Smooth muscle cell (in vitro differentiated cells): Measurements from ENCODE around the gene RENBP. TPM values are rescaled to one million over a fixed set of nuclear protein-coding genes. Genes with fewer than 3 reads are reported as not detected.

Experiments
- DNase-seq: peaks from one replicate; lab custom pipeline; 2025; ENCODE audit not compliant: unreplicated experiment; lab: John Stamatoyannopoulos, UW
- H2AFZ ChIP-seq: fragments of 200-600 bp; sonication (generic); 2 replicates; pipeline ENCODE4 v1.6.0; 2016; ENCODE audit warnings: antibody characterized with exemption, low read depth, mild to moderate bottlenecking
- H3F3A ChIP-seq: fragments of 200-600 bp; sonication (generic); 2 replicates; pipeline ENCODE4 v1.6.0; 2017; ENCODE audit warnings: antibody characterized with exemption, low read depth
- H3K27ac ChIP-seq: fragments of 200-600 bp; sonication (generic); 2 replicates; pipeline ENCODE4 v1.5.1; 2016; ENCODE audit warnings: low read depth, mild to moderate bottlenecking
- H3K27me3 ChIP-seq: fragments of 200-600 bp; sonication (generic); 2 replicates; pipeline ENCODE4 v1.6.1; 2016; ENCODE audit warnings: low read depth, mild to moderate bottlenecking
- H3K36me3 ChIP-seq: fragments of 200-600 bp; sonication (generic); 2 replicates; pipeline ENCODE4 v1.5.1; 2016; ENCODE audit warnings: low read depth
- H3K4me1 ChIP-seq: fragments of 200-600 bp; sonication (generic); 2 replicates; pipeline ENCODE4 v1.5.1; 2016; ENCODE audit warnings: low read depth
- H3K4me2 ChIP-seq: fragments of 200-600 bp; sonication (generic); 2 replicates; pipeline ENCODE4 v1.6.0; 2016; ENCODE audit warnings: mild to moderate bottlenecking
- H3K4me3 ChIP-seq: fragments of 200-600 bp; sonication (generic); 2 replicates; pipeline ENCODE4 v1.5.1; 2016; ENCODE audit warnings: mild to moderate bottlenecking
- H3K79me2 ChIP-seq: fragments of 200-600 bp; sonication (generic); 2 replicates; pipeline ENCODE4 v1.6.0; 2016; ENCODE audit warnings: low read depth, mild to moderate bottlenecking
- H3K9ac ChIP-seq: fragments of 200-600 bp; sonication (generic); 2 replicates; pipeline ENCODE4 v1.6.0; 2016; ENCODE audit warnings: low read depth
- H3K9me3 ChIP-seq: fragments of 200-600 bp; sonication (generic); replicated peaks from 2 replicates; pipeline ENCODE4 v1.5.1; 2016; ENCODE audit warnings: low read depth
- H4K20me1 ChIP-seq: fragments of 200-600 bp; sonication (generic); 2 replicates; pipeline ENCODE4 v1.6.0; 2016; ENCODE audit warnings: low read depth
- CTCF ChIP-seq: fragments of 200-600 bp; sonication (generic); IDR thresholded peaks from 2 replicates; pipeline ENCODE4 v1.5.1; 2017; ENCODE audit warnings: borderline replicate concordance, mild to moderate bottlenecking, antibody characterized with exemption; ENCODE audit not compliant: insufficient read depth, poor library complexity, severe bottlenecking
- WGBS: methylation state at CpG from one replicate; pipeline ENCODE4 v1.1.7; 2016; ENCODE audit warnings: low lambda C conversion rate; 5-methylcytosine and 5-hydroxymethylcytosine counted together
- polyA plus RNA-seq: library from polyadenylated mRNA; unstranded; fragments of >200 nt; fragmentation: Nextera tagmentation; extraction: Ambion mirVana; gene quantifications from 2 replicates; pipeline ENCODE4 v1.2.1, GENCODE V29; 2016
- total RNA-seq: library from RNA; depleted of rRNA; stranded (reverse); fragments of >200 nt; gene quantifications from 2 replicates; pipeline ENCODE4 v1.2.3, GENCODE V29; 2014

Gene RENBP
- total and polyA plus RNA-seq, 2 experiments from 2014 or later = 0.11 TPM; not detected in 1

GRCh38 chrX:153903991-153904957 lies 40.2 kb downstream of the RENBP start, which contains the start of gene AVPR2:
Gene AVPR2 (plus strand): TSS chrX:153904673. CDS start chrX:153905146, 473 bp downstream.
- no peak within 1 kb of the TSS for H3K4me3 ChIP-seq
- no peak for DNase-seq
- no peak within 1 kb of the TSS for H3K9ac ChIP-seq
- H4K20me1 ChIP-seq = no peaks in the 10 kb centered on the region
- H3K27me3 ChIP-seq = no peaks in the 10 kb centered on the region
- no peaks in the 10 kb centered on the region for H3K36me3 ChIP-seq
- no peak within 1 kb of the TSS for H2AFZ ChIP-seq
- WGBS = 76% methylated on average over 24 of the region's 26 CpGs
- H3K4me2 ChIP-seq = no peak within 1 kb of the TSS
- H3K4me1 ChIP-seq = no peaks in the 10 kb centered on the region
- H3K27ac ChIP-seq = no peak within 1 kb of the TSS
- H3F3A ChIP-seq = no peaks in the 10 kb centered on the region
- no peak for TF ChIP-seq CTCF
- no peaks in the 10 kb centered on the region for H3K79me2 ChIP-seq
- no peaks in the 10 kb centered on the region for H3K9me3 ChIP-seq

GRCh38 chrX:153903238-153903980 lies 41.0 kb downstream of the RENBP start:
- Histone ChIP-seq H3K27ac (no peak overlapping the region), H4K20me1 (no peaks in the 10 kb centered on the region), H3K36me3 (no peaks in the 10 kb centered on the region), H3K4me2 (no peak overlapping the region), H3K4me3 (no peak overlapping the region), H3F3A (no peaks in the 10 kb centered on the region), H3K79me2 (no peaks in the 10 kb centered on the region), H2AFZ (no peak overlapping the region), H3K27me3 (no peaks in the 10 kb centered on the region), H3K9ac (no peak overlapping the region), H3K4me1 (no peaks in the 10 kb centered on the region), H3K9me3 (no peaks in the 10 kb centered on the region)
- no peak for TF ChIP-seq CTCF
- WGBS = 73% methylated on average over 15 of the region's 18 CpGs
- DNase-seq = no peak

GRCh38 chrX:153902385-153902784 lies 42.1 kb downstream of the RENBP start:
- no peaks in the 10 kb centered on the region for H3K9me3 ChIP-seq
- no peak overlapping the region for H3K4me3 ChIP-seq
- no peak for DNase-seq
- no peaks in the 10 kb centered on the region for H3K4me1 ChIP-seq
- H3K27ac ChIP-seq = no peak overlapping the region
- H4K20me1 ChIP-seq = no peaks in the 10 kb centered on the region
- H3K36me3 ChIP-seq = no peaks in the 10 kb centered on the region
- H3F3A ChIP-seq = no peaks in the 10 kb centered on the region
- 53% methylated on average over 9 of the region's 10 CpGs for WGBS
- TF ChIP-seq CTCF = no peak
- no peak overlapping the region for H2AFZ ChIP-seq
- H3K79me2 ChIP-seq = no peaks in the 10 kb centered on the region
- no peak overlapping the region for H3K9ac ChIP-seq
- no peaks in the 10 kb centered on the region for H3K27me3 ChIP-seq
- H3K4me2 ChIP-seq = no peak overlapping the region
